DMS153 treated with DMSO at 0.1 percent for 48 hours (cell line): ENCODE results near the gene ZNF337.
"Not testable (repeated sequence)": the region's sequence is repeated elsewhere in the genome, so short reads cannot be mapped to it uniquely, and the experiment has no call there.

ENCODE experiments used
- DNase-seq: peaks from one replicate; lab custom pipeline; 2025; ENCODE audit not compliant: unreplicated experiment; lab: John Stamatoyannopoulos, UW

ZNF337 gene

GRCh38 chr20:25695532-25696370 is 902 bp downstream of the ZNF337 start:
- DNase-seq, result no peak

GRCh38 chr20:25692499-25692898 is 4.2 kb downstream of the ZNF337 start:
- DNase-seq, result no peak

GRCh38 chr20:25690427-25690826 is 6.2 kb downstream of the ZNF337 start:
- no peak for DNase-seq

DNA sequence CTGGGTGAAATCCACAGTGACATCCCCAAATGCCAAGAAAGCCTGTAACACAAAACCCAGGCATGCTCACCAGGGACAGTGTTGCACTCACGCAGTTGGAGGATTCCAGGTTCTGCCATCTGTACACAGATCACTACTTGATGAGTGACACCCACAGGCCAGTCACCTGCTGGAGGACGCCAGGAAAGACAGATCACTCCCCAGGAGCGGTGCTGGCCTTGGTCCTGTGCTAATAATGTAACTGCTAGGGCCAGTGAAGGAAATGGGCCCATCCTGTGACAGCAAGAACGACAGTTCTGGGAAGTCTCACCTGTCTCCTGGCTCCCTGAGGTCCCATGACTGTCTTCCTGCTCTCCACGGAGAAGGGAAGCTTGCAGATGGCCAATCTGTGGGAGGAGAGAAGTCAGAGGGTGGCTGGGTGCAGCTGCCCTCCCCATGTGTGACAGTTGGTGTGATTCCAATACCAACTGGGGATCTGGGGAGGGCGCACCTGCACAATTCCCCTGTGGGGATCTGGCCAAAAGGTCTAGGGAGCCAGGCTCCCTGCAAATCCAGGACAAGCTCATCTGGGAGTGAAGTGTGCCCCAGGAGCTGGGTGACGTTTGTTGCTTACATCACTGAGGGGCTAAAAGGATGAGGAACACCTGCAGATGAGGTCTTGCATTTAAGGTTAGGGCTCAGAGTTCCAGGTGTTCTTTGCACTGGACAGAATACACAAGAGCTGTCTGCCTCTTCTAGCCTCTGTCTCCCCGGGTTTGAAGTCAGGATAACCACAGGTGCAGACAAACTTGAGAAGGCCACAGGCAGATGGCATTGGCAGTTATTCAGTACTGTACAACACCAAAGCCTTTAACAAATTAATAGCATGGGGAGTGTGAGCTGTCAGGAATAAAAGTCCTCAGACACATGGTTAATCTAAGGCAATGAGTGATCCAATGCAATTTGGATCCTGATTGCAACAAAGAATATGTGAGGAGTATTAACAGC is 10.3 kb downstream of the ZNF337 start:
- no peak for DNase-seq

DNA sequence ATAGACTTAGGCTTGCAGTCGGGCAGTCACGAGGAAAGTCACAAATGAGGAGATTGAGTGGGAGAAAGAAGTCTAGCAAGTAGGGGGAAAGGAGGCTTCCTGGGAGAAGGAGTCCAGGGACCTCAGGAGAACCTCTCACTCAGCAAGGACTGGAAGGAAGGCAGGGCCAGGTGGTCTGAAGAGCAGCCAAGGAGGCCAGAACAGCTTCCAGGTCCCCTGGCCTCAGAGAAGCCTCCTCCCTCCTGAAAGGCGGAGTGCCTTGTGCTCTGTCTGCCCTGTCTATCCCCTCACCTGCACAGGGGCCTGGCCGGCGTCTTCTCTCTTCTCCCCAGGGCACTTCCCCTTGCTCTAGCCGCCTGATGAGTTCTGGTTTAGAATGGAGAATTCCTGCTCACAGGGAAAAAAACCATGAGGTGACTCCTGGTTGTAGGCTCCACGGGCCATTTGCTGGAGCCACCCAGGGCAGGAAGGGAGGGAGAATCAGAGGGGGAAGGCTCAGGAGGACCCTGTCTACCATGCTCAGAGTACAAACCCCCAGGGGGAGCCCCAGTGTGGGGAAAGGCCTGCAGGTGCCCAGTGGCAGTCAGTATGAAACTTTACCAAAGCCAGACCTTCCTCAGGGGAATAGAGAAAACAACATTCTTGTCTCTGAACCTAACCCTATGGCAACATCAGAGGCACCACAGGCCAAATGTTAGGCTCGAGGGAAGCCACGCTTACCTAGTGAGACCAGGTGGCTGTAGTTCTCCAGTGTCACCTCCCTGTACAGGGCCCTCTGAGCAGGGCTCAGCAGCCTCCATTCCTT is 11.2 kb downstream of the ZNF337 start:
- no peak for DNase-seq

DNA sequence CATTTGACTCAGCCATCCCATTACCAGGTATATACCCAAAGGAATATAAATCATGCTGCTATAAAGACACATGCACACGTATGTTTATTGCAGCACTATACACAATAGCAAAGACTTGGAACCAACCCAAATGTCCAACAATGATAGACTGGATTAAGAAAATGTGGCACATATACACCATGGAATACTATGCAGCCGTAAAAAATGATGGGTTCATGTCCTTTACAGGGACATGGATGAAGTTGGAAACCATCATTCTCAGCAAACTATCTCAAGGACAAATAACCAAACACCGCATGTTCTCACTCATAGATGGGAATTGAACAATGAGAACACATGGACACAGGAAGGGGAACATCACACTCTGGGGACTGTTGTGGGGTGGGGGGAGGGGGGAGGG is 12.8 kb downstream of the ZNF337 start:
- not testable (repeated sequence) for DNase-seq

GRCh38 chr20:25683050-25683449 is 13.6 kb downstream of the ZNF337 start:
- no peak for DNase-seq

GRCh38 chr20:25676164-25676809 is 20.4 kb downstream of the ZNF337 start:
- DNase-seq, result no peak

DNA sequence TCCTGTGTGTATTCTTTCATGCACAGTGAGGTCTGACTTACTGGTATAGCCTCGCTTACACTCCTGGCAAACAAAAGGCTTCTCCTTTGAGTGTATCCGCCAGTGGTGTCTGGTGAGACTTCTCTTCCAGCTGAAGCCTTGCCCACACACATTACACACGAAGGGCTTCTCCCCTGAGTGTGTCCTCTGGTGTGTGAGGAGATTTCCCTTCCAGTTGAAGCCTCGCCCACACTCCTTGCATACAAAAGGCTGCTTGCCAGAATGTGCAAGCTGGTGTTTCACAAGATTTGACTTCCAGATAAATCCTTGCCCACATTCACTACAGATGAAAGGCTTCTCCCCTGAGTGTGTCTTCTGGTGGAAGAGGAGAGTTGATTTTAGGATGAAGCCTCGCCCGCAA is 21.5 kb downstream of the ZNF337 start:
- DNase-seq, result no peak

DNA sequence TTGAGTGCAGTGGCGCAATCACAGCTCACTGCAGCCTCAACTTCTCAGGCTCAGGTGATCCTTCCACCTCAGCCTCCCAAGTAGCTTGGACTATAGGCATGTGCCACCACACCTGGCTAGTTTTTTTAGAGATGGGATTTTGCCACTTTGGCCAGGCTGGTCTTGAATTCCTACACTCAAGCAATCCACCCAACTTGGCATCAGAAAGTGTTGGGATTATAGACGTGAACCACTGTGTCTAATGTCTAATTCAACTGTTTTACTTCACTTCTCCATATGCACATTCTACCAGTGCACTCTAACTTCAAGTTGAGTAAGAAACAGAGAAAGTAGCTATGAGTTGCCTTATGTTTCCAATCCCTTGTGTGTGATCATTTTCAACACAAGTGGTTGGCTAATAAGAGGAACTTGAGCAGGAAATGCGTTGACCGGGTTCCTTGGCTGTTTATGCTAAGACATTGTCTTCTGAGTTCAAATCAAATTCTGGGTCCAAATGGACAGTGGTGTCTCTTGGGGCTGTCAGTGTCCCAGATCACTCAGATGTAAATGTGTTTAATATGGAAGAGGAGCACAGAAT is 23.9 kb downstream of the ZNF337 start:
- no peak for DNase-seq

DNA sequence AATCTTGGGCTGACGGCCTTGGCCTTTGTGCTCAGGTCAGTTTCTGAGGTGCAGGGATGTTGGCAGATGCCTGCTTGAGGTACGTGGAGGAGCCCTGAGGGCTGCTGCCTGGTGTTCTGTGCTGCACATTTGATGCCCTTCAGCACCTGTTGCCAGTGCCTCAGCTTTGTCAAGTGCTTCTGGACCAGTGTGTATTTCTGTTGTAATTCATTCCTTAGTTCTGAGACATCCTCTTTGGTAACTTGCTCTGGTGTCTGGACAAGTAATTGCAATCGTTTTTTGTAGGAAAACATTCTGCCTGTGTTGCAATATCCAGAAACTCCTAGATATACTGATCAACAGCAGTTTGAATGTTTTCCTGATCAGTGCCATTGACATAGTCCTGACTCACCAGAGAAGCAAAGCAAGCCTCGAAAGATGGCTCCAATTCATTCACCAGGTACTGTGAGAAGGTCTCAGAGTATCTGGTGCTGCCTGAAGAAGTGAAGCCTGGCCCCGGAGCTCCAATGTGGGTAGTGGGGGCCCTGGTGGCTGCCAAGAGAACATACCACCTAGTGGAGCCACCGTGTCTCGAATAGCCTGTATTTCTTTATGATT is 26.7 kb downstream of the ZNF337 start:
- no peak for DNase-seq

DNA sequence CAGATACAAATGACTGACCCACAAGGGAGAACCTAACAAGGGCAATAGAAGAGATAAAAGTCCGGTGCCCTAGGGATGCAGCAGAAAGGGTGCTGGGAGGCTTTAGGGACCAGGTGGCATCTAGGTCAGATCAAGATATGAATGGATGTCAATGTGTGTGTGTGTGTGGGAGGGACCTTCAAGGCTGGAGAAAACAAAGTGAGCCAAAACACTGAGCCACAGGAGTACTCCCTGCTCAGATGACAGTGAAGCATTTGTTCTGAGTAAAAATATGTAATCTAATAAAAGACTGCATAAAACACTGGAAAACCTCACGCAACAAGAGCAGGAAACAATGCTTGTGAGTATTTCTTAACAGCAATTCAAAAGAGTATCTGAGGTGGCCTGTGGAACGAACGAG is 28.2 kb downstream of the ZNF337 start:
- no peak for DNase-seq

GRCh38 chr20:25659999-25660398 is 36.7 kb downstream of the ZNF337 start:
- DNase-seq, result no peak

- DNase-seq, result no peak
These were observed 42.2 kb downstream of the ZNF337 start for GRCh38 chr20:25654487-25654886.

GRCh38 chr20:25652866-25653265 is 43.8 kb downstream of the ZNF337 start:
- not testable (repeated sequence) for DNase-seq

- no peak for DNase-seq
These were observed 51.8 kb downstream of the ZNF337 start for GRCh38 chr20:25644814-25645213.

DNA sequence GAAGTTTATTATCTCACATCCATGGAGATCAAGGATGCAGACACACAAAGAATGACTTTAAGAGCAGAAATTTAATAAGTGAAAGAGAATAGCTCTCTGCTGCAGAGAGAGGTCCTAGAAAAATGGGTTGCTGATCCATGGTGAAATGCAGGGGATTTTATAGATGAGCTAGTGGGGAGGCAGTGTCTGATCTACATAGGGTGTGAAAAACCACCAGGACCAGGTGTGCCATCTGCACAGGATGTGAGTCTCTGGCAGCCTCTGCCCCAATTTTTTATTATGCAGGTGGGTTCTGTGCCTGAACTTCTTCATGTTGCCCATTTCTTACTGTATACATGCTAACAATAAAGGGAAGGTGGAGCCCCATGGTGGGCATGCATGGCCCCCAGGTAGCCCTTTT is 52.9 kb downstream of the ZNF337 start:
- DNase-seq, result no peak

DNA sequence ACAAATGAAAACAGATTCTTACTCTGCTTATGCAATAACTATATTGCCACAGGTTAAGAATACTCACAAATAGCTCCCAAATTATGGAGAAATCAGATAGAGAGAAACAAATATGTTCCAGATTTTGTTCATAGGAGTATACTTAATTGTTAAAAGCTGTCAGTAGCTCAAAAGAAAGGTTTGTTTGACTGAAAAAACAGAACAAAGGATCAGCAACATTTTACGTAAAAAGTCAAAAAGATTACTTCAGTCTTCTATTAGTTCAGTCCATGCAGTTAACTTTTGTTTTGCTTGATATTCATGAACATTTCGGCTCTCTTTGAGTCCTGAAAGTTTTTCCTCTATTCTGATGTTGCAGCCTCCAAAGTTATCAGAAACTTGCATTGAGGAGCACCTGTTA is 59.4 kb downstream of the ZNF337 start:
- DNase-seq, result no peak

DNA sequence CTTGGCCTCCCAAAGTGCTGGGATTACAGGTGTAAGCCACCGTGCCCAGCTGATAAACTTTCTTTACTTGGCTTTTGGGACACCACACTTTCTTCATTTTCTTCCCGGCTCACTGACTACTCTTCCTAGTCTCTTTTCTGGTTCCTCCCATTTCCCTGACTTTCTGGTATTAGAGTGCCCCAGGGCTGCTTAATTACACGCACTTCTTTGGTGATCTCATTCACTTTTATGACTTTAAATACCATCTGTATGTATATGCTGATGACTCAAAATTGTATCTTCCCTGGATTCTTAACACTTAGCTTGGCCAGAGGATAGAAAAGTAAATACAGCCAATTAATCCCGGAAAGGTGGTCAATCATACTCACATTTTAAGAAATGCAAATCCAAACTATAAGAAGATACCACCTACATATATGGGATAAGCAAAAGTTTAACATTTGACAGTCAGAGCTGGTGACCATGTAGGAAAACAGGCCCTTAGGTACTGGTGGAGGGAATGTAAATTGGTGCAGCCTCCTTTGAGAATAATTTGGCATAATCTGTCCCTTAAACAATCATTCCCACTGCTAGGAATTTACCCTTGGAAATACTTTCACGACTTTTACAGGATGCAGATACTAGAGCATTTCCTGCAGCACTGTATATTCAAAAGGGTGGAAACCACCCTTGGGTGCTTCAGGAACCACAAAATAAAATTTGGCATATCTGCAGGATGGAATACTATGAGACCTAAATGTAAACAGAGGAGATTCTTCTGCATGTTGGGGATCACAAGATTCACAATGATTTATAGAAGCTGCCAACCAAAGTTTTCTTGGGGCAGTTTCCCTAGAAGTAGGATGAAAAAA is 63.5 kb downstream of the ZNF337 start:
- DNase-seq, result no peak
